Mucosa of stomach (tissue), 1 donor: ENCODE measurements around the gene PAK1IP1.
"Not testable (repeated sequence)": the region's sequence is repeated elsewhere in the genome, so short reads cannot be mapped to it uniquely, and the experiment has no call there.

ENCODE experiments used
- H3K27me3 ChIP-seq: one replicate; pipeline ENCODE4 v1.7.0; 2013; ENCODE audit warnings: mild to moderate bottlenecking, low read length; ENCODE audit not compliant: control insufficient read depth, insufficient read depth
- H3K36me3 ChIP-seq: one replicate; pipeline ENCODE4 v1.7.0; 2013; ENCODE audit warnings: low read length; ENCODE audit not compliant: control insufficient read depth, insufficient read depth
- H3K4me1 ChIP-seq: one replicate; pipeline ENCODE4 v1.7.0; 2013; ENCODE audit warnings: mild to moderate bottlenecking, low read length; ENCODE audit not compliant: control insufficient read depth, insufficient read depth
- H3K4me3 ChIP-seq: one replicate; pipeline ENCODE4 v1.7.0; 2013; ENCODE audit warnings: low read length
- H3K9ac ChIP-seq: one replicate; pipeline ENCODE4 v1.7.0; 2013; ENCODE audit warnings: mild to moderate bottlenecking, low read length, moderate library complexity
- H3K9me3 ChIP-seq: one replicate; pipeline ENCODE4 v1.7.0; 2013; ENCODE audit warnings: mild to moderate bottlenecking, low read length, moderate library complexity; ENCODE audit not compliant: control insufficient read depth
- donor health status: Pancreatic carcinoma.

Gene PAK1IP1

DNA sequence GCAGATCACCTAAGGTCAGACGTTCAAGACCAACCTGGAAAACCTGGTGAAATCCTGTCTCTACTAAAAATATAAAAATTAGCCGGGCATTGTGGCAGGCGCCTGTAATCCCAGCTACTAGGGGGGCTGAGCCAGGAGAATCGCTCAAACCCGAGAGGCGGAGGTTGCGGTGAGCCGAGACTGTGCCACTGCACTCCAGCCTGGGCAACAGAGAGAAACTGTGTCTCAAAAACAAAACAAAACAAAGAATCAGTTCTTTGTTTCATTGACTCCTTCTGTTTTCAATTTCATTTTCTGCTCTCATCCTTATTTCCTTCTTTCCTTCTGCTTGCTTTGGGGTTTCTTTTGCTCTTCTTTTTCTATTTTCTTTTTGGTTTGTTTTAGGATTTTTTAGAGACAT, 19.2 kb downstream of the PAK1IP1 start:
- Histone ChIP-seq H3K9me3 (no peaks in the 10 kb centered on the region), H3K4me3 (no peak overlapping the region), H3K9ac (no peak overlapping the region), H3K36me3 (no peaks in the 10 kb centered on the region), H3K27me3 (no peaks in the 10 kb centered on the region), H3K4me1 (no peaks in the 10 kb centered on the region)

DNA sequence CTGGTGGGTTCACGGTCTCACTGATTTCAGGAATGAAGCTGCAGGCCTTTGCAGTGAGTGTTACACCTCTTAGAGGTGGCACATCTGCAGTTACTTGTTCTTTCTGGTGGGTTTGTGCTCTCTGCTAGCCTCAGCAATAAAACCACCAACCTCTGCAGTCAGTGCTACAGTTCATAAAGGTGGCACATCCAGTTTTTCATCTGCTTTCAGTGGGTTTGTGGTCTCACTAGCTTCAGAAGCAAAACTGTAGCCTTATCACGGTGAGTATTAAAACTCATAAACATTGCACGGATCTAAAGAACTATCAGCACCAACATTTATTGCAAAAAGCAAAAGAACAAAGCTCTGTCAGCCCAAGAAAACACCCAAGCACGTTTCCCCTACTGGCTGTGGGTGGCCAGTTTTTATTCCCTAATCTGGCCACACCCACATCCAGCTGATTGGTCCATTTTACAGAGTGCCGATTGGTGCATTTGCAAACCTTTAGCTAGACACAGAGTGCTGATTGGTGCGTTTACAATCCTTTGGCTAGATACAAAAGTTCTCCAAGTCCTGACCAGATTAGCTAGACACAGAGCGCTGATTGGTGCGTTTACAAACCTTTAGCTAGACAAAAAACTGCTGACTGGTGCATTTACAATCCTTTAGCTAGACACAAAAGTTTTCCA, 24.7 kb downstream of the PAK1IP1 start:
- H3K4me3 ChIP-seq: peak overlapping the region; percentile 34
- no peaks in the 10 kb centered on the region for H3K9me3 ChIP-seq
- H3K27me3 ChIP-seq: no peaks in the 10 kb centered on the region
- no peak overlapping the region for H3K9ac ChIP-seq
- peaks cover 4% of the 10 kb centered on the region for H3K4me1 ChIP-seq
- no peaks in the 10 kb centered on the region for H3K36me3 ChIP-seq

DNA sequence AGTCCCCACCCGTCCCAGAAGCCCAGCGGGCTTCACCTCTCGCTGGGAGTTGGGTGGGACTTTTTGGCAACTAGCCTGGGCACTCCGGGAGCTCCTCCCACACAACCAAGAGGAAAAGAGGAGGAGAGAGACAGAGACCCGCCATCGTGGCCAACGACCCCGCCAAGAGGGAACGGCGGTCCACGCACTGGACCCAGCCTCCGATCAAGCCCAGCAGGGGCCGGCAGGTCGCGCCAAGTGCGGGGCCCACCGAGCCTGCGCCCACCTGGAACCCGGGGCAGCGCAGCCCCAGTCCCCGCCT, 25.1 kb downstream of the PAK1IP1 start:
- Histone ChIP-seq H3K27me3 (no peaks in the 10 kb centered on the region), H3K4me1 (peaks cover 4% of the 10 kb centered on the region), H3K4me3 (peak overlapping the region; percentile 34), H3K36me3 (no peaks in the 10 kb centered on the region), H3K9me3 (no peaks in the 10 kb centered on the region), H3K9ac (peak overlapping the region; percentile 67)

DNA sequence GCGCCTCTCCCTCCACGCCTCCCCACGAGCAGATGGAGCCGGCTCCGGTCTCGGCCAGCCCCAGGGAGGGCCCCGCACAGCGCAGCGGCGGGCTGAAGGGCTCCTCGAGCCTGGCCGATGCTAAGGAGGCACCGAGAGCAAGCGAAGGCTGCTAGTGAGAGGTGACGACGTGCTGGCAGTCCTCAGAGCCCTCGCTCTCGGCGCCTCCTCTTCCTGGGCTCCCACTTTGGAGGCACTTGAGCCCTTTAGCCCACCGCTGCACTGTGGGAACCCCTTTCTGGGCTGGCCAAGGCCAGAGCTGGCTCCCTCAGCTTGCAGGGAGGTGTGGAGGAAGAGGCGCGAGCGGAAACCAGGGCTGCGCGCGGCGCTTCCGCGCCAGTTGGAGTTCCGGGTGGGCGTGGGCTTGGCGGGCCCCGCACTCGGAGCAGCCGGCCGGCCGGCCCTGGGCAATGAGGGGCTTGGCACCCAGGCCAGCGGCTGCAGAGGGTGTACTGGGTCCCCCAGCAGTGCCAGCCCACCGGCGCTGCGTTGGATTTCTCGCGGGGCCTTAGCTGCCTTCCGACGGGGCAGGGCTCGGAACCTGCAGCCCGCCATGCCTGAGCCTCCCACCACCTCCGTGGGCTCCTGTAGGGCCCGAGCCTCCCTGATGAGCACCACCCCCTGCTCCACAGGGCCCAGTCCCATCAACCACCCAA, 25.6 kb downstream of the PAK1IP1 start:
- peak overlapping the region; percentile 34 for H3K4me3 ChIP-seq
- H3K36me3 ChIP-seq: no peaks in the 10 kb centered on the region
- peaks cover 4% of the 10 kb centered on the region for H3K4me1 ChIP-seq
- no peaks in the 10 kb centered on the region for H3K9me3 ChIP-seq
- H3K27me3 ChIP-seq: no peaks in the 10 kb centered on the region
- H3K9ac ChIP-seq: peak overlapping the region; percentile 67

DNA sequence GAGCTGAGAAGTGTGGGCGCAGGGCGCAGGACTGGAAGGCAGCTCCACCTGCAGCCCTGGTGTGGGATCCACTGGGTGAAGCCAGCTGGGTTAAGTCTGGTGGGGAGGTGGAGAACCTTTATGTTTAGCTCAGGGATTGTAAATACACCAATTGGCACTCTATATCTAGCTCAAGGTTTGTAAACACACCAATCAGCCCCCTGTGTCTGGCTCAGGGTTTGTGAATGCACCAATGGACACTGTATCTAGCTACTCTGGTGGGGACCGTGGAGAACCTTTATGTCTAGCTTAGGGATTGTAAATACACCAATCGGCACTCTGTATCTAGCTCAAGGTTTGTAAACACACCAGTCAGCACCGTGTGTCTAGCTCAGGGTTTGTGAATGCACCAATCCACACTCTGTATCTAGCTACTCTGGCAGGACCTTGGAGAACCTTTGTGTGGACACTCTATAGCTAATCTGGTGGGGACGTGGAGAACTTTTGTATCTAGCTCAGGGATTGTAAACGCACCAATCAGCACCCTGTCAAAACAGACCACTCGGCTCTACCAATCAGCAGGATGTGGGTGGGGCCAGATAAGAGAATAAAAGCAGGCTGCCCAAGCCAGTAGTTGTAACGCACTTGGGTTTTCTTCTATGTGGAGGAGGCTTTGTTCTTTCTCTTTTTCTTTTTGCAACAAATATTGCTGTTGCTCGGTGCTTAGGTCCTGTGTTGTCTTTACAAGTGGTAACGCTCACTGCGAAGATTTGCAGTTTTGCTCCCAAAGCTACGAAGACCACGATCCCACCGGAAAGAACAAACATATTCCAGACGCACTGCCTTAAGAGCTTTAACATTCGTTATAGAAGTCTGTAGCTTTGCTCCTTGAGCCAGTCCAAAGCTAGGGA, 26.4 kb downstream of the PAK1IP1 start:
- Histone ChIP-seq H3K4me3 (peak overlapping the region; percentile 34), H3K9ac (peak overlapping the region; percentile 67)
- H3K36me3 ChIP-seq, H3K27me3 ChIP-seq, H3K9me3 ChIP-seq, H3K4me1 ChIP-seq: not testable (repeated sequence)

DNA sequence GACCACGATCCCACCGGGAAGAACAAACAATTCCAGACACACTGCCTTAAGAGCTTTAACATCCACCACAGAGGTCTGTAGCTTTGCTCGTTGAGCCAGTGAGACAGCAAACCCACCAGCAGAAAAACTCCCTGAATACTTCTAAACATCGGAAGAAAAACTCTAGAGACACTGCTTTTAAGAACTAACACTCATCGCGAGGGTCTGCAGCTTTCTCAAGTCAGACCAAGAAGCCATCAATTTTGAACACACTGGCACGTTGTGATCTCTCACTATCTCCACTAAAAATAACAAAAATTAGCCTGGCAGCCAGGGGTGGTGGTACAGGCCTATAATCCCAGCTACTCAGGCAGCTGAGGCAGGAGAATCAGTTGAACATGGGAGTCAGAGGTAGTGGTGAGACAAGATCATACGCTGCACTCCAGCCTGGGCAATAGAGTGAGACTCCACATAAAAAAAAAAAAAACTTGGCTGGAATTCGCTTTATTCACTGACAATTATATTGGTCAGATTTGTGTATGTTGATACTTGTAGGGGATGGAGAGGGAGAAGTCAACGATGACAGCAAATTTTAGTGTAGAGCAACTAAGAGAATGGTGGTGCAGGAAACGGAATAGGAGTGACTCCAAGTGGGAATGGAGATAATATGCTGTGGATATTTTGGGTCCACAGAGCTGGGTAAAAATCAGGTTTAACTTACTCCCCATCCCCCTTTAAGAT, 27.2 kb downstream of the PAK1IP1 start:
- peaks cover 4% of the 10 kb centered on the region for H3K4me1 ChIP-seq
- no peaks in the 10 kb centered on the region for H3K9me3 ChIP-seq

DNA sequence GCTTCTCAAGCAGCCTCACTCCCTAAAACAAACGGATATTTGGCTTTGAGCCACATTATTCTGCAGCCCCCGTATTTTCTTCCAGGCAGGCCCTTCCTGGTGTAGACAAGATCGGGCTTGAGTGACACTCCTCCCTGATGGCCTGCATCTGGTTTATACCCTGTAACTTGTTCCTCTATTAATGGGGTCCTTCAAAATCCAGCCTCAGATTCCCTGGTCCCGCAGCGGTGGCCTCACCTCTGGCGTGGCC, 27.7 kb downstream of the PAK1IP1 start:
- Histone ChIP-seq H3K36me3 (no peaks in the 10 kb centered on the region), H3K4me1 (peaks cover 4% of the 10 kb centered on the region), H3K27me3 (no peaks in the 10 kb centered on the region), H3K9ac (peak overlapping the region; percentile 59), H3K9me3 (no peaks in the 10 kb centered on the region), H3K4me3 (peak overlapping the region; percentile 67)

More for the DNA sequence above, 27.2 kb downstream of the PAK1IP1 start:
- H3K36me3 ChIP-seq: no peaks in the 10 kb centered on the region
- peak overlapping the region; percentile 59 for H3K9ac ChIP-seq
- H3K4me3 ChIP-seq: peak overlapping the region; percentile 67
- H3K27me3 ChIP-seq: no peaks in the 10 kb centered on the region

DNA sequence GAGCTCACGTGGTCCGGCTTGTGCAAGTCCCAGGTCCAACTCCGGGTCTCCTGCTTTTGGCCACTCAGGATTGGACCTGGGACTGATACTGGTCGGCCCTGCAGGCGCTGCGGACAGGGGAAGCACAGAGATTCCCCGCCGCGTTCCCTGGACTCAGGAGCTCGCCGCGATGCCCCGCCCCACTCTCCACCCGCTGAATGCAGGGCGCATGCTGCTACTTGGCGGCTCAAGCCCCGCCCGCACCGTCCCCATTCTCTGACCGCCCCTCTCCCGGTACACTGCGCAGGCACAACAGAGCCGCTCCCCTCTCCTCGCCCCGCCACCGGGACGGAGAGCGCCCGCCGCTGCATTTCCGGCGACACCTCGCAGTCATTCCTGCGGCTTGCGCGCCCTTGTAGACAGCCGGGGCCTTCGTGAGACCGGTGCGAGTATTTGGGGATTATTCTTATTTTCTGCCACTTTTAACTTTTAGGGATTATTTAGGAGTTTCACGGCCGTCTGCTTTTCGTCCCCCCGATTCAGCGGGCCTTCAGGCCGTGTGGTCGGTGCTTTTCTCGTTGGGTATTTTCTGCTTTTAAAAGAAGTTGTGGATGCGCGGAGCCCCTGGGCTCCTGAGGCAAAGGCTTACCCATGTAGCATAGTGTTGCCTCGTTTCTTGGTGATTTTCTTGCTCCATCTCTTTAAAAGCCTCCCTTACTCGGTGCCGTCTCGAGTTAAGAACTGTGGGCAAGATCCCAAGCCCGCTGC, 28.2 kb downstream of the PAK1IP1 start, which contains the start of gene TMEM14C:
Gene TMEM14C (plus strand): TSS at position 251 of the 747 bp plus-strand sequence. CDS start 1,544 bp downstream, outside the sequence.
- H3K27me3 ChIP-seq: no peaks in the 10 kb centered on the region
- H3K4me3 ChIP-seq: peak within 1 kb of the TSS; percentile 67
- peaks cover 4% of the 10 kb centered on the region for H3K4me1 ChIP-seq
- peak within 1 kb of the TSS; percentile 90 for H3K9ac ChIP-seq
- H3K9me3 ChIP-seq: no peaks in the 10 kb centered on the region
- no peaks in the 10 kb centered on the region for H3K36me3 ChIP-seq

DNA sequence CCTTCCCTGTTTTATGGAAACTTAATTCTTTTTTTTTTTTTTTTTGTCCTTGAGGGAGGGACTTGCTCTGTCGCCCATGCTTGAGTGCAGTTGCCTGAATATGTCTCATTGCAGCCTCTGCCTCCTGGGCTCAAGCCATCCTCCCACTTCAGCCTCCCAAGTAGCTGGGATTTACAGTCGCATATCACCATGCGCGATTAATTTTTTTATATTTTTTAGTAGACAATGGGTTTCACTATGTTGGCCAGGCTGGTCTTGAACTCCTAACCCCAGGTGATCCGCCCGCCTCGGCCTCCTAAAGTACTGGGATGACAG, 28.8 kb downstream of the PAK1IP1 start:
- H3K27me3 ChIP-seq: no peaks in the 10 kb centered on the region
- H3K9ac ChIP-seq: peak overlapping the region; percentile 90
- no peaks in the 10 kb centered on the region for H3K9me3 ChIP-seq
- H3K36me3 ChIP-seq: no peaks in the 10 kb centered on the region
- H3K4me1 ChIP-seq: peaks cover 4% of the 10 kb centered on the region
- peak overlapping the region; percentile 67 for H3K4me3 ChIP-seq

DNA sequence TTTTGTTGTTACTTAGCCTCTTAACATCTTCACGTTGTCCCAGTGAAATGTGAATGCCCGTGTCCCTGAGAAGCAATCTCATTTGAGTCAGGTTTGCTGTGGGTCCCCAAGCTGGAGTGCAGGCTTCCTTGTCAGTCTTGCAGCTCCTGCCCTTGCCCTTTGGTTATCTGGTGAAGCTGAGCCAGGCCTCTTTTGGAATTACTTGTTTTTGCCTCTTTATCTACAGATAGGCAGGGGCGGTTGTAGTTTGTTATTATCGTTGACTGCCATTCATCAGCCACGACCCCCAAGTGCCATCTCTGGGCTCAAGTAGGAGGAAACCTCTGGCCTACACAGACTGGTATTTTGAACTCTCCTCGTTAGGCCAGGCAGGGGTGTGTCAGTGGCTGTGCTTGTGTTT, 30.3 kb downstream of the PAK1IP1 start:
- Histone ChIP-seq H3K4me1 (peaks cover 4% of the 10 kb centered on the region), H3K27me3 (no peaks in the 10 kb centered on the region), H3K9me3 (no peaks in the 10 kb centered on the region), H3K36me3 (no peaks in the 10 kb centered on the region), H3K9ac (no peak overlapping the region), H3K4me3 (no peak overlapping the region)

DNA sequence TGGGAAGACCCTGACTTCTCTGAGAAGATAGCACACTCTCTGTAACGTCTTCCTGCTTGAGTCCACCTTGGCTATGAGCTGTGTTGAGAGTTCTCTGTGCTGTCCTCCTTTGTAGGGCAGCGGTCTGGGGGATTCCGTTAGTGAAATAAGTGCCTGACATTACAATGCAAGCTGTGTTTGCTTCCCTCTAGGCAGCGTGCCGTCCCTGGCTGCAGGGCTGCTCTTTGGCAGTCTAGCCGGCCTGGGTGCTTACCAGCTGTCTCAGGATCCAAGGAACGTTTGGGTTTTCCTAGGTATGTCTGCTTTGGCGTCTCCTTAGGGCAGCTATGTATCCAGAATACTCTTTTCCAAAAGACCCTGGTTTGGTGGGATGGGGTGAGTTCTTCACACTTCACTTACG, 30.9 kb downstream of the PAK1IP1 start:
- Histone ChIP-seq H3K9ac (no peak overlapping the region), H3K27me3 (no peaks in the 10 kb centered on the region), H3K4me1 (peaks cover 3% of the 10 kb centered on the region), H3K9me3 (no peaks in the 10 kb centered on the region), H3K4me3 (no peak overlapping the region), H3K36me3 (no peaks in the 10 kb centered on the region)
